ENCODE data around the gene PRPF6.

GRCh38 chr20:63952769-63953168 lies 28.2 kb upstream of the PRPF6 start:
- TF ChIP-seq GATA2 (IDR thresholded peaks at IDR 0.05; ENCODE audit: low read depth, low read length), result no peak
- TF ChIP-seq GATA3 (IDR thresholded peaks at IDR 0.05; ENCODE audit: low read depth, low read length), result no peak
